Inflammatory macrophage treated with lipopolysaccharide for 1 hour (primary cell): ENCODE measurements around the gene GLIS2.
"Not testable (repeated sequence)": the region's sequence is repeated elsewhere in the genome, so short reads cannot be mapped to it uniquely, and the experiment has no call there.

Experiments used
- DNase-seq, 2 donors: peaks; one replicate each; pipeline ENCODE4 v3.0.0-alpha.2; 2020 to 2022

Gene GLIS2

DNA sequence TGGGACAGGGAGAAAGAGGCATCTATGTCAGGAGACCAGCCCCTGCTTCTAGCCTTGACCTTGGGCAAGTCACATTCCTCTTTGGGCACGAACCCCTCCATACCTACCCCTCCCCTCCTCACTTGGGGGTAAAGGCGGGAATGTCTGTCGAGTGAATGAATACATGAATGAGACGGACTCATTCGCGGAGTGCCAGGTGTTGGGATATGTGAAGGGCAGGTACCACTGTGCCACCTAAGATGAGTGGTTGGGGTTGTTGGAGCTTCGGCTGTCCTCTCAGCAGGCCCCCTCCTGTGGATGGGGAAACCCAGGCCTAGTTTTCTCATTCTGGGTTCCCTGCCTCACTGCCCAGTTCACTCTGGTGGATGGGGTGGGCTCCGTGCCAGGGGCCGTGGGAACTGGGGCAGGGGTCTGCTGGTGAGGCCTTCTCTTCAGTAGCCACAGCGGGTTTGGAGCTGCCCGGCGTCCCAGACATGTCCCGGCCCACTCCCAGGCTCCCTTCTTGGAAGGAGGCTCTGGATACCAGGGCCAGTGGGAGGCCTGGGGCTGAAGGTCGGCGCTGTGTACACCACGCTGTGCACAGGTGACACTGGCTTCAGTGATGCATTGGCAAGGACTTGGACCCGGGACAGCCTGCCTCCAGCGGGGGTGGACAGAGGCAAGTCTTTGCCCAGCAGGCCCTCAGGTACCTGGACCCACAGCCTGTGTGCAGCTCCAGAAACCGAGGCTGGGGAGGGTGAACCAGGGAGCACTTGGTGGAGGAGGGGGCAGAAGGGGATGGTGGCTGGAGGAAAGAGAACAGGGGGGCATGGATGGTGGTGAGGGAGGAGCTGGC lies 5.6 kb downstream of the GLIS2 start:
- DNase-seq, result no peak

DNA sequence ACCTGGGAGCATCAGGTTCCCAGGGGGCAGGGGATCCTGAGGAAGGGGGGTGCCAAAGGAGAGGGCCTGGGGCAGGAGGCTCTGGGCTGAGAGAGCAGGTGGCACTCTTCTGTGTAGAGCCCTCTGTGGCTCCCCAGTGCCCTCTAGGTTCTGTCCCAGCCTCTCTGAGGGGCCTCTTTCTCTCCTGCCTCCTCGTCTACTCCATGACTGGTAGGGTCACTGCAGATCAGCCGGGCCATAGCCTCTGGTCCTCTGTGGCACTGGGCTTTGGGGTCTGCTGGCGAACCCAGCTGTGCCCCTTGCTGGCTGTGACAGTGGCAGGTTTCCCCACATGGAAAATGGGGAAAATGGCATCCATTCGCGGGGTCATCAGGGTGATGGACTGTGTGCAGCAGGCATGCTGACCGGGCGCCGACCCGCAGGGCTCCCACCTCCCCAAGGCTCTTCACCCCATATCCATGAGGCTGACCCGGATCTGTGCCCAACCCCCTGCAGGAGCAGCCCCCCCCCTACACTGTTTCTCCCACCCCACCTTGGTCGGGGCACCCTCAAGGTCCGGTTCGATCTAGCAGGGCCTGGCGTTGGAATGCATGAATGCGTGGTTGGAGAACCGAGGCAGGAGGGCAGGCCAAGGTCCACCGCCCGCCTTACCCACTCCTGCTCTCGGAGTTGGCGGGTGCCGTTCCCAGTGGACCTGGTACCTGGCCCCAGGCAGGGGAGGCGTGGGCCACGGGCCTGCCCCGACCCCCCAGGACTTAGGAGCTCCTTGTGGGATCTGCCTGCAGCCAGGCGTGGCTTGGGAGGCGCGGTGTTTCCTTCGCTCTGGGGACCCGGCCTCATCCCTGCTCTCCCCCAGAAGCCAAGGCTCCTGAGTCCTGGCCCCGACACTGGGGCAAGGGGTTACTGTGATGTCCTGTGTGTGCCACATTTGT lies 6.5 kb downstream of the GLIS2 start:
- no peak for DNase-seq

DNA sequence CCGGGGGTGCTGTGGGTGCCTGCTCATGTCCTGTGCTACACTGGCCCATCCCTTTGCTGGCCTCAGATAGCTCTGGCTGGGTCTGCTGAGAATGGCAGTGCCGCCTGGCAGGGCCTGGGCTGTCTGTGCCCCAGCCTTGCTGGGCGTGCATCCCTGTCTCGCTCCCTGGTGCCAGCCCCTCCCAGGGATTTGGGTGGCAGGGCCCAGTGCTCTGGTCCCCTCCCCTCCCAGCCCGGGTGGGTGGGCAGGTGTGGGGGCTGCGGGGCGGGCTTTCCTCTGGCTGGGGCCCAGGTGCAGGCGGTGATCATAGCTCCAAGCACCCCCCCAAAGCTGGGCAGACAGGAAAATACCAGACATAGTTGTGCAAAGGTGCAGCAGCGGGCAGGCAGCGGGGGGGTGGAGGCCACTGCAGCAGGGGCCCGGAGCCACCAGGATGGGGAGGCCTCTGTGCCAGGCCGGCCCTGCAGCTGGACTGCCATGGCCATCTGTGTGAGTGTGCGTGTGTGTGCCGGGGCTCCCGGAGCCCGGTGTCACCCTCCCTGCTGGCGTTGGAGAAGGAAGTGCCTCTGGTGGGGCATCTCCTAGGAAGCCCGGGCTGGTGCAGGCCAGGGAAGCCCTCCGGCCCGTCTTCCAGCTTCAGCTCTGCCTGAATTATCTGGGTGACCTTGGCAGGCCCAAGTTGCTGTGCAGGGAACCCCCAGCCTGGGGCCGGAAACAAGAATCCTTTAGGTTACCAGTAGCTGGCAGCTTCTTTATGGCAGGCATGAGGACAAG lies 7.4 kb downstream of the GLIS2 start:
- DNase-seq, result no peak

DNA sequence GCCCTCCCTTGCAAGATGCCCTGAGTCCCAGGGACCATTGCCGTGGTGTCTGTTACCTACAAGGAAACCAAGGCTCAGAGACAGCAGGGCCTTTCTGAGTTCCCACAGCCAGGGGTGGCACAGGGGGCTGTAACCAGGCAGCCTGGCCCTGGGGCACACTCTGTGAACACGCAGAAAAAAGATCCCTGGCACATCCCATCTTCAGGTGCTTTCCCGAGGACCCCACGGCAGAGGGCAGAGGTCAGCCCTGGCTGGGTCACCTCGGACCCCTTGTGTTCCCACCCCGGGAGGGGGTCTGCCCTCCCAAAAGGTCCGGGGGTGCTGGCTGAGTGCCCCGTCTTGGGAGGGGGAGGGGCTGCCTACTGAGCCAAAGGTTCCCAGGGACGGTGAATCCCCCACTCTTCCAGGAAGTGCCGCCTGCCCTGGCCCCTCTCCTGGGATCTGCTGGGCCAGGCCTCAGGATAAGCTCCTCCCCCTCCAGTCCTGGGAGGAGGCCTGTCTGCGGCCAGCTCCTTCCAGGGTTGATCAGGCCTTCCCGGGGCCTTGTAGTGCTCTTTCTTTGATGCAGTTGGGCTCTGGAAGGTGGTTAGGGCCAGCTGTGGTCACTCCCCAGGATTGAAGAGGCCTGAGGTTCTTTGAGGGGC lies 8.1 kb downstream of the GLIS2 start:
- DNase-seq, result no peak

DNA sequence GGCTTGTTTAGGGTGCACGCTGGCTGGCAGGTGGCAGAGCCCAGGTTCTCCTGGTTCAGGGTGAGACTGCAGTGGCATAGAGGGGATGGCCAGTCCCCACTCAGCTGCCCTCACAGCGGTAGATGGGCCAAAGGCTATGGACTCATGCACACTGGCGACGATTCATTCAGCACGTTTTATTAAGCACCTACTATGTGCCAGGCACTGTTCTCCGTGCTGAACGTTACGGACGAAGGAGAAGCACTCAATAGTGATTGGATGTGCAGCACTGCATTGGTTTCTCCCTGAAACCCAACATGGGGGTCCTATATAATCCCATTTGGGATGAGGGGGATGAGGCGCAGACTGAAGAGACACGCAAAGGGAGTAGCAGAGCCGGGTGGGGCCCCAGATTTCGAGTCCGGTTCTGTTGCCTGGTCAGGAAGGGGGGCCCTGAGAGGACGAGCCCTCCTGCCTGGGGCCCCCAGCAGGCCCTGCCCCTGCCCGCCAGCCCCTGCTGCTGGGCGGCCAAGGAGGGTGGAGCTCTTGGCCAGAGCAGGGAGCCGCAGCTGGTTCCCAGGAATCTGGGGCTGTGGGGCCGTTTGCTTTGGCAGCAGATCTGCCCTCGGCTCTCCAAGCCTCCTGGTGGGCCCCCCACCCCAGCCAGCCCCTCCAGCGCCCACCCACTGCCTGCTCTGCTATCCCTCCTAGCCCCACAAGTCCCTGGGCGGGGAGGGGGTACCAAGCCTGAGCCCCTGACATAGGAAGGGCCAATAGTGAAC lies 8.8 kb downstream of the GLIS2 start:
- DNase-seq, result no peak

DNA sequence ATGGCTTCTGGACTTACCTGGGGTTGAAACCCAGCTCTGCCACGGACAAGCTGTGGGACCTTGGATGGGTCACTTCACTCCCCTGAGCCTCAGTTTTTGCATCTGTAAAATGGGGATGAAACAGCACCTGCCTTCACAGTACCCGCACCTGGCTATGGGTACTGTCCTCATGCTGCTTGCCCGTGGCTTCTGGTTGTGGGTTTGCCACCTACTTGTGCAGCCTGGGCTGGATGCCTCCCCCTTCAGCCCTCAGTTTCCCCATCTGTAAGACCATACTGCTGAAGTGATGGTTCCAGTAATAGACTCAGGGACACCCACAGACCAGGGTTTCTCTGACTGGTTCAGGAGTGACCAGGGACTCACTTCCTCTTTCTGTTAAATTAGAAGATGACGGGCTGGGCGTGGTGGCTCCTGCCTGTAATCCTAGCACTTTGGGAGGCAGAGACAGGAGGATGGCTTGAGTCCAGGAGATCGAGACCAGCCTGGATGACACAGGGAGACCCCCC lies 9.4 kb downstream of the GLIS2 start:
- peak; percentile 80 to 85 for DNase-seq

DNA sequence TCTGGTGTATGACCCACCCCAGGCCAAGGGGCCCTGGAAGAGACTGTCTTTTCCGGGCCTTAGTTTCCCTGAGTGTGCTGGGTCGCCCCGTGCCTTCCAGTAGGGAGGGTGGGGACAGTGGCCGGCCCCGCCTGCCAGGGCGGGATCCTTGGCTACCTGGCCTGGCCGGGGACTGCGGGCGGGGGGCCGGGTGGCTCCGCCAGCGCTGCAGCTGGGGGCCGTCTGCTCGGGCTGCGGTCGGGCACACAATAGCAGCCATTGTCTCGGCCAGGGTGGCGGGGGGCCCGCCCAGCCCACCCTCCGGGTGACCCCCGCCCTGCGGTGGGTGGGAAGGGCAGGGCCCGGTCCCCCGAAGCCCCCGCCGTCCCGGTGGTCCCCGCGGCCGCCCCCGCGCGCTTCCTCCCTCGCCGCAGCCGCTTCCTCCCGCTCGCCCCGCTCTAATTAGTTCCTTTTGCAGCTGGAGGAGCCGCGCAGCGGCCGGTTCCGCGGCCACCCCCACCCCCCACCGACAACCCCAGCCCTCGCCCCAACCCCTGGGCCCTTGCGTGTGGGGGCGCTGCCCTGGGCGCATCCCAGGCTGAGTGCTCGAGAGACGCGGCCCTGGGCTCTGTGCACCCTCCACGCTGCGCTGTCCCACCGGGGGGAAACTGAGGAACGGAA lies 11.6 kb downstream of the GLIS2 start:
- no peak for DNase-seq

DNA sequence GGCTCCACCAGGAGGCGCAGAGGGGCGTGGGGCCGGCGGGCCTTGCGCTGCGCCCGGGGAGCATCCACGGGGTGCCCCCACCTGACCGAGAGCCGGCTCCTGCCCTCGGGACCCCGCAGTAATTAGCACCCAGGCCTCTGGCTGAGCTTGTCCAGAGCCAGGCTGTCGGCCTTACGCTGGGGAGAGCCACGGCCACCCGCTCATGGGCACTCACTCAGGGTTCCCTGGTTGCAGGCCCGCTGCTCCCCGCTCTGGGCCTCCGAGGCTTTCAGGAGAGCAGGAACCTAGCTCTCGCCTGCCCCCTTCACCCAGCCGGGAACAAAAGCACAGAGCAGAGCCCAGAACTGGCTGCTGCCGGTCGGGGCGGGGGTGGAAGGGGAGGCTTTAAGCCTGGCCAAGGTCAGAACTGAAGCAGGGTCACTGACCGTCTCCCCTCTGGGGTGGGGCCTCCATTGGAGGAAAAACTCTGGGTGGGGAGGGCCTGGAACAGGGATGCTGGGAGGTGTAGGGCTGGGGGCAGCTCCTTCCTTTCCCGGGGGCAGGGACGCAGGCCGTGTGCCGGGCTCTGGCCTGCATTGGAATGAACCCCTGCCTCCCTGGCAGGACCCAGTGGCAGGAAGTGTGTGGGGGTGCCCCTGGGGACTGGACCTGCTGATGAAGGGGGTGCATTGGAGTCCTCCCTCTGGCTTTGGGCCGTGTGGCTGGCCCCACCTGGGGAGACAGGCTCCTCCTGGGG lies 12.3 kb downstream of the GLIS2 start:
- DNase-seq, result peak; percentile 55 to 58

DNA sequence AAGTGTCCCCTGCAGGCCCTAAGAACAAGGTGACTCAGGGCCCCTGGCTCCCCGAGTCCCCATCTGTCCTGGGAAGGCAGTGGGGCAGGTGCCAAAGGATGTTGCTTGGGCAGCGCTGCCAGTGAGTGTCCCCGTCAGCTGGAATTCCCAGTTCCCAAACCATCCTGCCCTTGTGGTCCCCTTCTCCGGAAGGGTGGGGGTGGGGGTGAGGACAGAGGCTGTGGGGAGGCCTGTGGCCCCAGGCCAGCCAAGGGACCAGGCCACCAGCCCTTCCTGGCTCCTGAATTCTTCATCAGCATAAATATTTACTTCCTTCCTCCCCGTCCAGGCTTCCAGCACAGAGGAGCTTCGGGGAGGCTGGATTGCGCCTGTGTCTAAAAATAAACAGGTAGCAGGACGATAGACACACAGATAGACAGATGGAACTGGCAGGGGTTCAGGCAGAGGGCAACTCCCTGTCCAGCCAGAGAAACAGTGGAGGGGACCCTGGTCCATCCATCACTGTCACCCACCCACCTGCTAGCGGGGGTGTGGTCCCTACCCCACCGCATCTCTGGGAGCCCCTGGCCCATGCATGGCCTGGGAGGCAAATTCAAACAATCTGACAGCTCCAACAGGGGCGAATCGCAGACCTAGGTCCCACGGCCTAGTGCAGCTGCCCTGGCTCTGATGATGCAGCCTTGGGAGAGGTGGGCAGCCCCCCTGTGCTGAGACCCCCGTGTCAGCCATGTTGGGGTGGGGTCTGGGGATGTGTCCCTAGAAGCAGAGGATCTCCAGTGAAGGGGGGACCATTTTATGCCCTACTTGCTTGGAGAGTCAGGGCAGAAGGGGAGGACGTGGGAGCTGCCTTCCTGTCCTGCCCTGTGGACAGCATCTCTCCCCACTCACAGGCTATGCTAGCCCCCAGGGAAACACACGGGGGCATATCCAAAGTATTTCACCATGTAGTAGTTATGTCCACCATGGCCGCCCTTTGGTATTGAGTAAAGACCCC lies 13.2 kb downstream of the GLIS2 start:
- DNase-seq, result no peak

DNA sequence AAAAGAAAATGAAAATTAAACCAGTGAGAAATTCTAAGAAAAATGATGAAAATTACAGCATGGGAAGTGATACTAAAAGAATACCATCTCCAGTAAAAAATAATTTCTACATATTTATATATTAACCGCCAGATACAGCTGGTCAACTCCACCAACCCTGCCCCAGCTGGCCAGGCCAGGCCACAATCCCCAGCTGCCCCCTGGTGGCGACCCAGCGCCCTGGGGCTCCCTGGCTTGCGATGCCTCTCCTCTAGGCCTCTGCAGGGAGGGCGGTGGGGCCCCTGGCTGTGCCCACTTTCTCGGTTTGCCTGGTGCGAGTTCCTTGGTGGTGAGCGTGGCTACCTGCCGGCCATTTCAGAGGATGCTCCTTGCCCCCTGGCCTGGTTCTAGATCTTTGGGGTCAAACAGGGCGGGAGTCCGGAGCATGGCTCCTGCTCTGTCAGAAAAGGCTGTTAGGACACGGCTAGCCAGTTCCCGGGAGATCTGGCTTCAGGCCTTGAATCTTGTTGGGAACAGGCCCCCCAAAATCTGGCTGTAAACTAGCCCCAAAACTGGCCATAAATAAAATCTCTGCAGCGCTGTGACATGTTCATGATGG lies 14.5 kb downstream of the GLIS2 start:
- DNase-seq, result peak; percentile 41 to 90

DNA sequence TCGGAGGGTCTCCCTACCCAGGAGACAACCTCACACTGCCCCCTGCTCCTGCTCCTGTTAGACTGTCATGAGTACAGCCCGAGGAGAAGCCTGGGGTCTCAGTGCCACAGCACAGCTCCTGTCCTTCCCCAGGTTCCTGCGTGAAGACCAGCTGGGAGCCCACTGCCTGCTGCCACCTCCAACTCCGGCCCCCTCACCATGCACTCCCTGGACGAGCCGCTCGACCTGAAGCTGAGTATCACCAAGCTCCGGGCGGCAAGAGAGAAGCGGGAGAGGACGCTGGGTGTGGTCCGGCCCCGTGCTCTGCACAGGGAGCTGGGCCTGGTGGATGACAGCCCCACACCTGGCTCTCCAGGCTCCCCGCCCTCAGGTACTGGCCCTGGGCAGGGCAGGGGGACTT lies 16.2 kb downstream of the GLIS2 start:
- DNase-seq, result no peak

DNA sequence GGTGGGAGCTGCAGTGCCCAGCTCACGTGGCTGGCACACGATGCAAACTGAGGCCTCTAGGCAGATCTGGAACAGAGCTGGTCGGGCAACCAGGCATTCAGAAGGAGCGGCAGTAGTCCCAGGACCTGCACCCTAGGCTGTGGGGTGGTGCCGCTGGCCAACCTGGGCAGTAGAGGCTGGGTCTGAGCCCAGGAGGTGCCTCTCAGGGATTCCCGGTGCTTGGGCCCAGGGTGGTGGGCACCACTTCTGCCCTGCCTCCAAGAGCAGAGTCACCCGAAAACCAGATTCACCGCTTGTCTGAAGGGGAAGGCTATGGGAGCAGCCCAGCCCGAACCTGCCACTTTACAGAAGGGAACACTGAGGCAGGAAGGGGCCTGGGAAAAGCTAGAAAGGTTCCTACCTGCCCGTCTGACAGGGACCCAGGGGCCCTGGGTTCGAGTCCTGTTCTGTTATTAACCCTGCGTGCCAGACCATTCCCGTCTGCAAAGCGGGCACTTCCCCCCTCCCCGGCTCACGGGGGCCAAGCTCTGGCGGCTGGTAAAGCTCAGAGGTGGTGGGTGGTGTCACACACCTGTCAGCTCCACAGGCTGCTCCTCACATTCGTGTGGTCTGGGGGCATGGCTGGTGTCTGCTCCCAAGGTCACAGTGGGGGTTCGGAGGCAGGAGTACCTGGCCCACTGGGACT lies 16.9 kb downstream of the GLIS2 start:
- no peak for DNase-seq

DNA sequence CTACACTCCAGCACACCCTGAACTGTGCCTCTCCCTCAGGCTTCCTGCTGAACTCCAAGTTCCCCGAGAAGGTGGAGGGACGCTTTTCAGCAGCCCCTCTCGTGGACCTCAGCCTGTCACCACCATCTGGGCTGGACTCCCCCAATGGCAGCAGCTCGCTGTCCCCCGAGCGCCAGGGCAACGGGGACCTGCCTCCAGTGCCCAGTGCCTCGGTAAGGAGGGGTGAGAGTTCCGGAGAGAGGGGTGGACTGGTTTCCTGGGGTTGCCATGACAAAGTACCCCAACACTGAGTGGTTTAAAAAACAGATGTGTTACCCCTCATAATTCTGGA lies 17.4 kb downstream of the GLIS2 start:
- DNase-seq, result no peak

DNA sequence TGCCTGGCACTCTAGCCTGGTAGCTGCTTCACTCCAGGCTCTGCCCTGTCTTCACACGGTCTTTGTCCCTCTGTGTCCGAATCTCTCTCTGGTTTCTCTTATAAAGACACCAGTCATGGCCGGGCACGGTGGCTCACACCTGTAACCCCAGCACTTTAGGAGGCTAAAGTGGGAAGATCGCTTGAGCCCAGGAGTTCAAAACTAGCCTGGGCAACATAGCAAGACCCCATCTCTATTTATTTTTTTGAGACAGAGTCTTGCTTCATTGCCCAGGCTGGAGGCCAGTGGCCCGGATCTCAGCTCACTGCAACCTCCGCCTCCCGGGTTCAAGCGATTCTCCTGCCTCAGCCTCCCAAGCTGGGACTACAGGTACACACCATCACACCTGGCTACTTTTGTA lies 17.8 kb downstream of the GLIS2 start:
- not testable (repeated sequence) for DNase-seq

DNA sequence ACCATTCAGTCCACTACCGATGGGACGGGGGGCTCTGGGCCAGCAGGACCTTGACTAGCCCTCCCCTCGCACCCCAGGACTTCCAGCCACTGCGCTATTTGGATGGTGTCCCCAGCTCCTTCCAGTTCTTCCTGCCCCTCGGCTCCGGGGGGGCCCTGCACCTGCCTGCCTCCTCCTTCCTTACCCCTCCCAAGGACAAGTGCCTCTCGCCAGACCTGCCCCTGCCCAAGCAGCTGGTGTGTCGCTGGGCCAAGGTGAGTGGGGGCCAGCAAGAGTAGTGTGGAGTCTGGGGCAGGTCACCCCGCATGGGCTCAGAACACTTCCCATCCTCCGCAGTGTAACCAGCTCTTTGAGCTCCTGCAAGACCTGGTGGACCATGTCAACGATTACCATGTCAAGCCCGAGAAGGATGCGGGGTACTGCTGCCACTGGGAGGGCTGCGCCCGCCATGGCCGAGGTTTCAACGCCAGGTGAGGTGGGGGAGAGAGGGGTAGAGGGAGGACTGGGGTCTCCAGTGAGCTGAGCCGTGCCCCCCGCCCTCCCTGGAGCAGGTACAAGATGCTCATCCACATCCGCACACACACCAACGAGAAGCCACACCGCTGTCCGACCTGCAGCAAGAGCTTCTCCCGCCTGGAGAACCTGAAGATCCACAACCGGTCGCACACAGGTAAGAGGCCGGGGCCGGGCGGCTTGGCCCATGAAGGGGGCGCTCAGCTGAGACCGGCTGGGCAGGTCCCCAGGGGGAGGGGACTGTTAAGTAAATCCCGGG lies 19.0 kb downstream of the GLIS2 start:
- DNase-seq, result no peak

DNA sequence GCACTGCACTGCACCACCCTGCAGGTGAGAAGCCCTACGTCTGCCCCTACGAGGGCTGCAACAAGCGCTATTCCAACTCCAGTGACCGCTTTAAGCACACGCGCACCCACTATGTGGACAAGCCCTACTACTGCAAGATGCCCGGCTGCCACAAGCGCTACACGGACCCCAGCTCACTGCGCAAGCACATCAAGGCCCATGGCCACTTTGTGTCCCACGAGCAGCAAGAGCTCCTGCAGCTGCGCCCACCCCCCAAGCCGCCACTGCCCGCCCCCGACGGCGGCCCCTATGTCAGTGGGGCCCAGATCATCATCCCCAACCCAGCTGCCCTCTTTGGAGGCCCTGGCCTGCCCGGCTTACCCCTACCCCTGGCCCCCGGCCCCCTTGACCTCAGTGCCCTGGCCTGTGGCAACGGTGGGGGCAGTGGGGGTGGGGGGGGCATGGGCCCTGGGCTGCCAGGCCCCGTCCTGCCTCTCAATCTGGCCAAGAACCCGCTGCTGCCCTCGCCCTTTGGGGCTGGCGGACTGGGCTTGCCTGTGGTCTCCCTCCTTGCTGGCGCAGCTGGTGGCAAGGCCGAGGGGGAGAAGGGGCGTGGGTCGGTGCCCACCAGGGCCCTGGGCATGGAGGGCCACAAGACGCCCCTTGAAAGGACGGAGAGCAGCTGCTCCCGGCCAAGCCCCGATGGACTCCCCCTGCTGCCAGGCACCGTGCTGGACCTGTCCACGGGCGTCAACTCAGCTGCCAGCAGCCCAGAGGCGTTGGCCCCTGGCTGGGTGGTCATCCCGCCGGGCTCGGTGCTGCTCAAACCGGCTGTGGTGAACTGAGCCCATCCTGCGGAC lies 21.1 kb downstream of the GLIS2 start:
- no peak for DNase-seq
